HG03103 (cell line): Measurements from ENCODE around the gene PRSS12.

Source experiments
- ATAC-seq: cut with Tn5 transposase; IDR thresholded peaks from one replicate; pipeline ENCODE4 v1.9.1; 2021; ENCODE audit warnings: low read depth; ENCODE audit not compliant: unreplicated experiment

PRSS12 gene

GRCh38 chr4:118360106-118360505 is 7.3 kb upstream of the PRSS12 start:
- no peak for ATAC-seq

DNA sequence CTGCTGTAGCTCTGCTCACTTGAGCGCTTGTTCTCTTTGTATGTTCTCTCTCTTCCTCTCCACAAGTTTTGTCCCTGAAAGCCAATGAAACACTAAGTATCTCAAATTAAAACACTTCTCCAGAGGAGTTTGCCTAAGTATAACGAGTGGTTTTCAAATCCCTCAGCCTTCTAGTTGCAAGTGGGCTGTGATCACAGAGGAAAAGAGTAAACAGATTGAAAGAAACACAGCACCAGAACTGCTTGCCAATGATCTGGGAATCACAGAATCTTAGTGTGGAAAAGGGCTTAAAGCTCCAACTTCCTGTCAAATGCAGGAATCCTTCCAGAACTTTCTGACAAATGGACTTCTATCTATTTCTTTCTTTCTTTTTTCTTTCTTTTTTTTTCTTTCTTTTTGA is 4.8 kb upstream of the PRSS12 start:
- ATAC-seq, result no peak

- ATAC-seq, result no peak
Observed at GRCh38 chr4:118356731-118357130, 3.9 kb upstream of the PRSS12 start.

DNA sequence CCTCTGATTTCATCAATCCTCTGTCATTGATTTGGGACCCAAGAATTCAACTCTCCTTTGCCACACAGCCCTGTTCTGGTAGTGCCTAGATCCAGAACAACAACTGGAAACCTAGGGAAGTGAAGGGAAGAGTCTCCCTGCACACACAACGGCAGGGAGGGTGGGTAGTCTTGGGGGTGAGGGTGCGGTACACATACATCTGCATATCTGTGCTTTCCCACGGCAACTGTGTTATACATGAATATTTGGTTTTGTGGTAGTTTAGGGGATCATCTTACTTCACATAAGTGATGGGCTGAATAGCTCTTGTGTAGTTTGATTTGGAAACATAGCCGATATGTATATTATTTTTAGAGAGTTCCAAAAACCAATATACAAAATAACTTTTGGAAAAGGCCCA is 3.3 kb upstream of the PRSS12 start:
- ATAC-seq, result no peak

- ATAC-seq, result no peak
Observed at GRCh38 chr4:118354913-118355312, 2.1 kb upstream of the PRSS12 start.

DNA sequence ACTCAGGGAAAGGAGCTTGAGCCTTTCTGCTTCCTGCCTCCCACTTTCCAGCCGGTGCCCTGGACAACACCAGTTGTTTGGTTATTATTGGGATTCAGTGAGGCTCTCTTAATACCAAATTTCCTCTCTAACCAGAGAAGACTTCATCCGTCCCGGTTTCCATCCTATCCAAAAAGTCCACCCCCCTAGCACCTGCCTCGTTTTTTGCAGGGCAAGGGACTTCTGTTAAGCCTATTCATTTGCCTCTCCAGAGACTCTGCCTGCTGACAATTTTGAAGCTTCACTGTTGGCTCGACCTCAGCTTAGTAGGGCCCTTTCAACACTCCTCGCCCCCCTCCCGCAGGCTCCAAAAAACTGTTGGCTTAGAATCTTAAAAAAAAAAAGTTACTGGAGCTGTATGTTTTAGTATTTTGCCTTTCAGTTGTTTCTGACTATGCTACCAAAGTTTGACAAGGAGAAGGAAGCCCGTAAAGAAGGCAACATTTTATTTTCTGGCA is 779 bp upstream of the PRSS12 start:
- ATAC-seq, result no peak

DNA sequence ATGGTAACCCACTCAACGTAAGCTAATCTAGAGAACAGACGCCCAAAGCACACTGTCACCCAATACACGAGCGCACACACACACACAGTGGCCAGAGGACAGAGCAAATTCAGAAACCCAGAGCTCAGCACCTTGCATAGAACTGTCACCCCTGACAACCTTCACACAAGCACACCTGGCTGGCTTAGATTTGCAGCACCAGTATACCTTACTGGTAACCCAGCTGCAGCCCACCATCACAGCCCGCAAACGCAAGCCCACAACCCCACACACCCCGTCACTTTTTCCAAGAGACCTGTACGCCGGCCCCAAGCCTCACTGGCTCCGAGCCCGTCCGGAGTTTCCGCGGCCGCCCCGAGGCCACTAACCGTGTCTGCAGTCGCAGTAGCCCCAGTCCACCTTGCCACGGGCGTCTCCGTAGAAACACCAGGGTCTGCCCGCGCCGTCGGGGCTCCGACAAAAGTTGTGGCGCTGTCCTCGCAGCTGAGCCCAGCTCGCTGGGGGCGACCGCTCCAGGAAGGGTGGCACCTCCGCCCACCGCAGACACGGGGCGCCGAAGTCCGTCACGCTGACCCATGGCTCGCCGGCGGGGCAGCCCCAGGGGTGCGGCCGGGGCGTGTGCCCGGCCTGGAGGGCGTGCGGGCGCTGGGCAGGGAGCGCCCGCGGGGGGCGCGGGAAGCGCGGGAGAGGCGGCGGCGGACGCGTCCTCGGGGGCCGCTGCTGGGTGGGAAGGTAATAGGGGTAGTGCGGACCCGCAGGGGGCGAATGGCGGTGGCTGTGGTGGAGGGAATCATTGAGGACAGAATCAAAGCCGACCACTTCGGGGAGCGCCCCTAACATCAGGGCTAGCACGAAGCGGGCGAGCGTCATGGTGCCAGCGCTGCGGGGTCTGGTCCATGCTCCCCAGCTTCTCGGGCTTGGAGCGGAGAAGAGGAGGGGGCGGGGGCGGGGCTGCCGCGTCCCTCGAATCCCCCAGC is 664 bp downstream of the PRSS12 start:
- ATAC-seq, result peak; percentile 10

GRCh38 chr4:118350961-118351360 is 1.8 kb downstream of the PRSS12 start:
- no peak for ATAC-seq

DNA sequence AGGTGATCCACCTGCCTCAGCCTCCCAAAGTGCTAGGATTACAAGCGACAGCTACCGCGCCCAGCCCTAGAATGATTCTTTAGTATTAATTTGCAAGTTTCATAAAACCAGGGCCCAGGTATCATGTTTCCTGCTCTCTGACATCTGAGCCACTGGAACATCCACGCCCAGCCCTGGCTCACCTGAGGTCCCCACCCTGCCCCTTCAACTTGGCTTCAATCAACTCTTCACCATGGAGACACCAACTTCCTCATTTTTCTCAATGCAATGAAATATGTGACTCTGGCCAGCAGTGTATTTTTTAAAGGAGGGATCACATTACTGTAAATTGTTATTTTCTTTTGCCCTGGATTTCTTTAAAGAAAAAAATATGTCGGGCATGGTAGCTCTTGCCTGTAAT is 3.9 kb downstream of the PRSS12 start:
- ATAC-seq, result no peak

DNA sequence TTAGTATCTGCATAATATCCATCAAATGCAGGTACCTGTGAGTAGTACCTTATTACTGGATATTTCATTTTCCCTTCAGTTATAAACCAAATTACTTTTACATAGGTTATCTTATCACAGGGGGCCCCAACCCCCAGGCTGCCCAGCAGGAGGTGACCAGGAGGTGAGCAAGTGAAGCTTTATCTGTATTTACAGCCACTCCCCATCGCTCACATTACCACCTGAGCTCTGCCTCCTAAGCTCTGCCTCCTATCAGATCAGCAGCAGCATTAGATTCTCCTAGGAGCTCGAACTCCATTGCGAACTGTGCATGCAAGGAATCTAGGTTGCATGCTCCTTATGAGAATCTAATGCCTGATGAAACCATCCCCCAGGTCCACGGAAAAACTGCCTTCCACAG is 6.3 kb downstream of the PRSS12 start:
- ATAC-seq, result no peak

GRCh38 chr4:118345813-118346212 is 7.0 kb downstream of the PRSS12 start:
- ATAC-seq, result no peak

DNA sequence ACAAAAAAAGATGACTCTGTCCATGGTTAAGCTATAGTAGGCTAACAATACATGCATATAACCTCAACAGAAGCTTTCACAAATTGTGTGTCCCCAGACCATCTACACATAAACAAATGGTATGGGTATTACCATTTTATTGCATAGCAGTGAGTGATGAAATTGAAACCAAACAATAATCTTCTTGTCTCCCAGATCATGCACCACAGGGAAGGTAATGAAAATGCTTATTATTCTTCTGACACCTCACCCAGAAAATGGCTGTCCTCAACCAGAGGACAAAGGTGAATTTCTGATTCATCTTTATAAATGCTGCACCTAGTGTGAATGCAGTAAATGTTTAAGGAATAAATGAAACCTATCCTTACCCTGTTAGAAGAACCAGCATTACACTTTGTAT is 8.0 kb downstream of the PRSS12 start:
- no peak for ATAC-seq

- ATAC-seq, result no peak
Observed at GRCh38 chr4:118343501-118343900, 9.3 kb downstream of the PRSS12 start.

DNA sequence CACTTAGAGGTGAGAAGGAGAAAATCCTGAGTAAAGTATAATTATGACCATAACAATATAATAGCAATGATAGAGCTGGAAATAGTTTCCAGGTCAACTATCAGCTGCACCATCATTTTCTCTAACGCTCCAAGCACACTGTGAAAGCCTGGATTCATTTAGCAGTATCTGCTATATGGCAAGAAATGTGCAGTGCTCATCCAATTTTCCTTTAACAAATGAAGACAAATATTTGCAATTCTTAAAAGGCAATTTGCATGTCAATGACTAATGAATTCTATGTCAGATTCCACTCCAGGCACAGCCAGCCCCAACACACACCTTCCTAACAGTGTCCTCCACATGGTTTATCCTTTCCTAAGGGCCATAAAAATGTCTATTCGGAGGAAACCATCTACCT is 12.7 kb downstream of the PRSS12 start:
- ATAC-seq, result no peak

DNA sequence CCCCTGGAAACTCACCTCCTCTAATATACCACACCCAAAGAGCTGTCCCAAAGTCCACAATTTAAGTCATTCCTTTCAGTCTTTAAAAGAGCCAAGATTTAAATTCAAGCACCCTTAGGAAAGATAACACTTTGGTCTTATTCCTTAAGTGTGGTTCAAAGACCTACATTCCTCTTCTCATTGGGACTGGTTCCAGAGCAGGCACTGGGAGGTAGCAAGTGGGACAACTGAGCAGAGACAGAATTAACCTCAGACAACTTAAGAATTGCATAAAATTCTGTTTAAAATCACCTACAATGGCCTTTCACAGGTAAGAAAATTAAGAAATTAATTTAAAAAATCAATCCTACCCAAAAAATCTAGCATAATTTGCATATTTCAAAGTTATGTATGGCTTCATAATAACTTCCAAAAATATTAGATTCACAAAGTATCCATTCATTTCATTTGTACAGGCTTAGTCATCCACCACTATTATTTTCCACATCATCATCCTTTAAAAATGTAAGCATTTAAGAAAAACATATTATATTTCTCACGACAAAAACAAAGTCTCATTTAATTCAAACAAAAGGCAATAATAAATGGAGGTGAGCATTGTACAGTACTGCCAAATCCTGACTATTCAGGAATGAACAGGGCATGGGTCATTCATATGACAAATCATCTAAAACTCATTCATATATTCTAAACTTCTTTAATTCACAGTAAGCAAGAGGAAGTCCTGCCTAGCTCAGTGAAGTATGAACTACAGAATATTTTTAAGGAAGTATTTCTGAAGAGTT is 13.6 kb downstream of the PRSS12 start:
- no peak for ATAC-seq

DNA sequence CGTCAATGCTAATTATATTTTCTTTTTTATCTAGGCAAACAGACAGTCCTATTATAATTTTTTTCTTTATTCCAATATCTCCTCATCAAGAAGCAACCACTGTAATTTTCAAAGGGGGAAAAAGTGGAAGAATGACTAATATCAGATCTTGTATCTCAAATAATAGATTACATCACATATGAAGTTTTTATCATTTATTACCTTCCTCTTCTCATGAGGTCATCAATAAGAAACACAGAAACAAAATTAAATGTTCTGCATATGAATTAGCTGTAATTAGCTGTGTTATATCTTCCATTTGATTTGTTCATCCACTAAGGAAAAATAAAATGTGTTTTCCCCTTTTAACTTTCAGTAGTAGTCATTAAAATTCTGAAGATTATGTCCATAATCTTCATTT is 14.3 kb downstream of the PRSS12 start:
- ATAC-seq, result no peak

- ATAC-seq, result no peak
Observed at GRCh38 chr4:118337954-118338353, 14.8 kb downstream of the PRSS12 start.

- no peak for ATAC-seq
Observed at GRCh38 chr4:118335774-118336173, 17.0 kb downstream of the PRSS12 start.

GRCh38 chr4:118335324-118335723 is 17.5 kb downstream of the PRSS12 start:
- ATAC-seq, result no peak

DNA sequence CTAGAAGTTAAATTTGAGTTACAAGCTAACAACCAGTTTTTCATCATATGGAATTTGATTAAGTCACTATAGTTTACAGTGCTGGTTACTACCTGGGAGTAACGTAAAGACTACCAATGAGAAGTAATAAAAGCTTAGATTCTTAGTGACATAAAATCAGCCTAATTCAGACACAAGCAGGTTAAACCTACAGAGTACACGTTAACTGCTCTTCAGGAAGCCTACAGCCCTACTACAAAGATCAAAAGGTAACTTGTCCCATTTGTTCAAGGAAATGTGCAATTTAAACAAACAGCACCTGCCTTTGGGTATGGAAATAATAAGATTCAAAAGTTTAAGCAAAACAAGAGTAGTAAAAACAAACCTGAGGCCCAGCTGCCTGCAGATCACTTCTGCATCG is 21.5 kb downstream of the PRSS12 start:
- no peak for ATAC-seq

DNA sequence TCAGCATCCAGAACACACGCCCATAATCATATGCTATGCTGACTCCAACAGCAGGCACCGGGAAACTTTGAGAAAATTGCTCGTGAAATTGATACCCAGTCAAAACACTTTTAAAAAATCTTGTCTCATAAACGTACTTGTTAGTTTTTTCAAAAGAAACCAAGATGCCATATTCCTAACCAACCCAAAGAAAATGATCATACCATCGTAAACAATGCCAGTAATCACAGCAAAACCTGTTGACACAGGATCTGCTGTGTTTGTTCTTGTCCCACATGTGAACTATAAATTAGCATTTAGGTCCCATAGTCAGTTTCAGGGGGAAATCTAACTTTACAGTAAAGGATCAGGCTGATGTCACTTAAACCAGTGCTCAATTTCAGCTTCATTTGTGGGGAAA is 23.0 kb downstream of the PRSS12 start:
- no peak for ATAC-seq
